OCI-LY7 (cell line): ENCODE measurements around the gene ADARB2. TPM values are rescaled to one million over a fixed set of nuclear protein-coding genes. Genes with fewer than 3 reads are reported as not detected.

Experiments used
- BruUV-seq: library from RNA; stranded (reverse); fragments of 400-500 nt; replicated peaks from 2 replicates; lab custom pipeline; 2021; lab: Mats Ljungman, UMichigan
- CTCF ChIA-PET: fragments of 300-600 bp; sonication (Branson Sonifier 250); formaldehyde crosslinking; loops from one replicate; lab custom pipeline; 2022; ENCODE audit warnings: antibody characterized with exemption; ENCODE audit not compliant: unreplicated experiment; lab: Charles Lee
- POLR2A ChIA-PET: fragments of 300-600 bp; sonication (Branson Sonifier 250); formaldehyde crosslinking; loops from one replicate; lab custom pipeline; 2022; ENCODE audit warnings: antibody characterized with exemption; lab: Charles Lee
- DNase-seq: peaks from one replicate; pipeline ENCODE4 v3.0.0-alpha.2; 2015; ENCODE audit warnings: low spot score
- H2AFZ ChIP-seq: fragments of 200-600 bp; sonication (generic), shearing (Covaris generic); 2 replicates; pipeline ENCODE4 v1.6.1; 2014; ENCODE audit warnings: mild to moderate bottlenecking, antibody characterized with exemption, low read length, moderate library complexity
- H3K27ac ChIP-seq: fragments of 200-600 bp; sonication (generic); 2 replicates; pipeline ENCODE4 v1.5.1; 2014; ENCODE audit warnings: mixed run types, low read depth, mild to moderate bottlenecking, moderate library complexity, low read length, inconsistent platforms; ENCODE audit not compliant: poor library complexity, severe bottlenecking
- H3K36me3 ChIP-seq: fragments of 200-600 bp; sonication (generic); 2 replicates; pipeline ENCODE4 v1.6.1; 2014; ENCODE audit warnings: mild to moderate bottlenecking, antibody characterized with exemption, low read length, moderate library complexity, mixed read lengths; ENCODE audit not compliant: insufficient read depth
- H3K4me1 ChIP-seq: fragments of 200-600 bp; sonication (generic); 2 replicates; pipeline ENCODE4 v1.5.1; 2014; ENCODE audit warnings: mild to moderate bottlenecking, low read length; ENCODE audit not compliant: insufficient read depth, poor library complexity, severe bottlenecking
- H3K4me2 ChIP-seq: fragments of 200-600 bp; sonication (generic); 2 replicates; pipeline ENCODE4 v1.6.1; 2014; ENCODE audit warnings: mild to moderate bottlenecking, low read length
- H3K4me3 ChIP-seq: fragments of 200-600 bp; sonication (generic); 2 replicates; pipeline ENCODE4 v1.5.1; 2014; ENCODE audit warnings: mild to moderate bottlenecking, low read depth, low read length; ENCODE audit not compliant: poor library complexity, severe bottlenecking
- H3K79me2 ChIP-seq: fragments of 200-600 bp; sonication (generic); 2 replicates; pipeline ENCODE4 v1.6.1; 2016; ENCODE audit warnings: low read depth, mild to moderate bottlenecking, low read length, moderate library complexity, mixed read lengths; ENCODE audit not compliant: insufficient read depth
- H3K9me2 ChIP-seq: fragments of 200-600 bp; sonication (generic); 2 replicates; pipeline ENCODE4 v1.6.1; 2016; ENCODE audit warnings: mild to moderate bottlenecking, low read length, mixed read lengths; ENCODE audit not compliant: insufficient read depth
- H3K9me3 ChIP-seq: fragments of 200-600 bp; sonication (generic); 2 replicates; pipeline ENCODE4 v1.6.1; 2014; ENCODE audit warnings: mild to moderate bottlenecking, mixed run types, low read length, mixed read lengths
- H4K20me1 ChIP-seq: fragments of 200-600 bp; sonication (generic); 2 replicates; pipeline ENCODE4 v1.6.1; 2014; ENCODE audit warnings: mild to moderate bottlenecking, antibody characterized with exemption, low read length, moderate library complexity, mixed read lengths; ENCODE audit not compliant: insufficient read depth
- CTCF ChIP-seq: fragments of 200-600 bp; sonication (generic); conservative IDR thresholded peaks from 2 replicates; pipeline ENCODE4 v1.5.1; 2014; ENCODE audit warnings: mild to moderate bottlenecking, antibody characterized with exemption, low read length, moderate library complexity, mixed read lengths
- EZH2phosphoT487 ChIP-seq: fragments of 200-600 bp; sonication (generic); IDR thresholded peaks from 2 replicates; pipeline ENCODE4 v1.6.1; 2018; ENCODE audit warnings: low read depth, borderline replicate concordance, mild to moderate bottlenecking, mixed run types, antibody characterized with exemption, low read length, moderate library complexity, mixed read lengths
- intact Hi-C: fragments of 100-400 bp; cut with micrococcal nuclease; formaldehyde crosslinking; loops from one replicate; pipeline ENCODE4 v1.10.0; 2022; ENCODE audit not compliant: unreplicated experiment
- total RNA-seq, 2 experiments: library from RNA; depleted of rRNA in 1 of 2; stranded (reverse); fragments of >200 nt in 1 of 2; shearing (Covaris generic) in 1 of 2; gene quantifications; 2 replicates each; pipeline ENCODE4 v1.2.3, GENCODE V29; 2014 to 2022

ADARB2 gene
- total RNA-seq, 2 experiments from 2014 or later: 0.03 TPM; not detected in 1

GRCh38 chr10:1284076-1284475 lies 453.2 kb downstream of the ADARB2 start:
- no peak for DNase-seq

GRCh38 chr10:1281405-1281782 lies 455.9 kb downstream of the ADARB2 start:
- TF ChIP-seq CTCF: no peak
- no peak for TF ChIP-seq EZH2phosphoT487
- CTCF ChIA-PET: no interaction called here
- no TSS peak for BruUV-seq
- Histone ChIP-seq H3K9me3 (no peaks in the 10 kb centered on the region), H3K4me3 (no peak overlapping the region), H3K36me3 (no peaks in the 10 kb centered on the region), H3K4me2 (no peak overlapping the region), H2AFZ (no peak overlapping the region), H4K20me1 (no peaks in the 10 kb centered on the region), H3K79me2 (no peaks in the 10 kb centered on the region), H3K9me2 (no peaks in the 10 kb centered on the region), H3K27ac (no peak overlapping the region), H3K4me1 (no peaks in the 10 kb centered on the region)
- POLR2A ChIA-PET: no interaction called here
- intact Hi-C loops: no loop called here
- DNase-seq: no peak

More at GRCh38 chr10:1284076-1284475, 453.2 kb downstream of the ADARB2 start:
- ChIA-PET POLR2A (no interaction called here), CTCF (no interaction called here)
- H3K36me3 ChIP-seq: no peaks in the 10 kb centered on the region
- BruUV-seq: no TSS peak
- H4K20me1 ChIP-seq: no peaks in the 10 kb centered on the region
- no peaks in the 10 kb centered on the region for H3K4me1 ChIP-seq
- H3K4me3 ChIP-seq: no peak overlapping the region
- H3K79me2 ChIP-seq: no peaks in the 10 kb centered on the region
- H3K27ac ChIP-seq: no peak overlapping the region
- H2AFZ ChIP-seq: no peak overlapping the region
- no peaks in the 10 kb centered on the region for H3K9me3 ChIP-seq
- H3K4me2 ChIP-seq: no peak overlapping the region
- intact Hi-C loops: no loop called here
- no peak for TF ChIP-seq EZH2phosphoT487
- H3K9me2 ChIP-seq: no peaks in the 10 kb centered on the region

- TF ChIP-seq EZH2phosphoT487 (no peak), CTCF (no peak)
- ChIA-PET CTCF (no interaction called here), POLR2A (no interaction called here)
- H4K20me1 ChIP-seq: no peaks in the 10 kb centered on the region
- H3K36me3 ChIP-seq: no peaks in the 10 kb centered on the region
- H2AFZ ChIP-seq: no peak overlapping the region
- intact Hi-C loops: no loop called here
- no peak for DNase-seq
- H3K27ac ChIP-seq: no peak overlapping the region
- no peak overlapping the region for H3K4me2 ChIP-seq
- H3K9me2 ChIP-seq: no peaks in the 10 kb centered on the region
- no peaks in the 10 kb centered on the region for H3K79me2 ChIP-seq
- H3K4me1 ChIP-seq: no peaks in the 10 kb centered on the region
- H3K4me3 ChIP-seq: no peak overlapping the region
- no TSS peak for BruUV-seq
- no peaks in the 10 kb centered on the region for H3K9me3 ChIP-seq
Measured at GRCh38 chr10:1280466-1281404, 456.6 kb downstream of the ADARB2 start.
